GM18873 (cell line): Measurements from ENCODE around the gene CLDN19.
"Not testable (repeated sequence)": the region's sequence is repeated elsewhere in the genome, so short reads cannot be mapped to it uniquely, and the experiment has no call there.

Experiments used
- ATAC-seq: cut with Tn5 transposase; IDR thresholded peaks from one replicate; pipeline ENCODE4 v1.9.1; 2021; ENCODE audit warnings: mild to moderate bottlenecking, moderate library complexity, moderate number of reproducible peaks; ENCODE audit not compliant: unreplicated experiment, low FRiP score

CLDN19 gene

DNA sequence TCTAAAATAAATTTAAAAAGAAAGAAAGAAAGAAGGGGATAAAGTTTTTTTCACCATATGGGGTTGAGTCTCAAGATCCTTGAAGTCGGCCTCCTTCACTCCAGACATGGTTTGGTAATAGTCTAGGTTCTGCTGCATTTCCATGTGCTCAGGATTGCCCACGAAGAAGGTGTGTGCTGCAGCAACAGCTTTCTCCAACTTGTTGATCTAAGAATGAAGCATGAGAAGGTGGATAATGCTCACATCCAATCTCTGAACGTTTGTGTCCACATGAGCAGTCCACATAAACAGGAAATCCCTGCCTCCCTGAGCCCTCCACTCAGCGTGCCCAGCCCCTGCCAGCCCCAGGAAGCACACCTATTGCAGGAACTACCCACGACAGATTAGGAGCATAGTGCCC lies 22.2 kb upstream of the CLDN19 start:
- ATAC-seq, result no peak

DNA sequence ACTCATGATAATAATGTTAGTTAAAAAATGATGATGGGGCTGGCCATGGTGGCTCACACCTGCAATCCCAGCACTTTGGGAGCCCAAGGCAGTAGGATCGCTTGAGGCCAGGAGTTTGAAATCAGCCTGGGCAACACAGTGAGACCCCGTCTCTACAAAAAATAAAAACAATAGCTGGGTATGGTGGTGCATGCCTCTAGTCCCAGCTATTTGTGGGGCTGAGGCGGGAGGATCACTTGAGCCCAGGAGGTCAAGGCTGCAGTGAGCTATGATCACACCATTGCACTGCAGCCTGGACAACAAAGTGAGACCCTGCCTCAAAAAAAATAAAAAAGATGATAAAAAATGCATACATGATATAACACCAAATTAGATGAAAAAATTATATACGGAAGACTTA lies 21.5 kb upstream of the CLDN19 start:
- ATAC-seq, result no peak

DNA sequence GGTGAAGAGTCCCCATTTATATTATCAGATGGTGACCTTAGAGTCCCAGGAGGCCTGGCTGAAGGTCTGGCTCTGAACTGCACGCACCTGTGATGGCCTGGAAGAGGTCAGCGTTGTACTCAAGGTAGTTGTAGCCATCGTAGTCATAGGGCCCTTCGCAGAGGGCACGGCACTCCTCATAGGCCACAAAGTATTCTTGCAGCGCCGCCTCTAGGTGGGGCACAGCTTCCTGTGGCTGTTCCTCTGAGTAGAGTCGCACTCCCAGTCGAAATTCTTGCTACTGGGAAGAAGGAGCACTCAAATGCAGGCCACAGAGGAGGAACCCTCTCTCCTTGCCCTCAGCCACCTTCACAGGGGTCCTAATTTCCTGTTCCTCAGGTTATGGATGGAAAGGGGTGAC lies 19.1 kb upstream of the CLDN19 start:
- no peak for ATAC-seq

DNA sequence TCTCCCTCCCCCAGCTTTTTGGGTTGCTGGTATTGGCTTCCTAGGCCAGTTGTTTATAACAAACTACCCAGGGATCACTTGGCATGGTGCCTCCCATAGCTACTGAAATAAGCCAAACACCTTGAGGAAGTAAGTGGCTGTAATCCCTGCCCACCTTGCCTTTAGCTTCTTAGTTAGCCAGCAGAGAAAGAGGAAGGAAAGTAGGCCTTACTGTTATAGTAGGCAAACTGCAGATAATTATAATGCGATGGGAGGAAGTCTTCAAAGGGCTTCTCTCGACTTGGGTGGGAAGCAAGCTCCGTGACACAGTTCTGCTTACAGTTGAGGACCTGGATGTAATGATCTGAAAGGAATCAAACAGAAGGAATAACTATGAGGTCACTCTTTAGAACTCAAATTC lies 18.6 kb upstream of the CLDN19 start:
- ATAC-seq, result no peak

DNA sequence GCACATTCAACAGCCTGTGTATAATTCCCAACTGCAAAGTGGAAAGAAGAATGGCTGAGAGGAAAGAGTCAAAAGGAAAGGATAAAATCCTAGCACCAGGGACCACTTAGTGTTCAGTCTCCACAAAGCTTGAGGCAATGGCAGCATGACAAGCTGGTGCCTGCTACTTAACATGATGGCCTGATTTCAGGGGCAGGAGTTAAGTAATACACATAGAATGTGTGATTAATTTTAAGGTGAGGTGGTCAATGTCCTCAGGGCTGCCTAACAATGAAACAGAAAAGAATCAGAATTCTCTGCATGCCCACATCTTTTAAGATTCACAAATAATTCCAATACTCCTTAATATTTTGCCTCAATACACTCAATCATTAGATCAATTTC lies 17.8 kb upstream of the CLDN19 start:
- ATAC-seq, result no peak

DNA sequence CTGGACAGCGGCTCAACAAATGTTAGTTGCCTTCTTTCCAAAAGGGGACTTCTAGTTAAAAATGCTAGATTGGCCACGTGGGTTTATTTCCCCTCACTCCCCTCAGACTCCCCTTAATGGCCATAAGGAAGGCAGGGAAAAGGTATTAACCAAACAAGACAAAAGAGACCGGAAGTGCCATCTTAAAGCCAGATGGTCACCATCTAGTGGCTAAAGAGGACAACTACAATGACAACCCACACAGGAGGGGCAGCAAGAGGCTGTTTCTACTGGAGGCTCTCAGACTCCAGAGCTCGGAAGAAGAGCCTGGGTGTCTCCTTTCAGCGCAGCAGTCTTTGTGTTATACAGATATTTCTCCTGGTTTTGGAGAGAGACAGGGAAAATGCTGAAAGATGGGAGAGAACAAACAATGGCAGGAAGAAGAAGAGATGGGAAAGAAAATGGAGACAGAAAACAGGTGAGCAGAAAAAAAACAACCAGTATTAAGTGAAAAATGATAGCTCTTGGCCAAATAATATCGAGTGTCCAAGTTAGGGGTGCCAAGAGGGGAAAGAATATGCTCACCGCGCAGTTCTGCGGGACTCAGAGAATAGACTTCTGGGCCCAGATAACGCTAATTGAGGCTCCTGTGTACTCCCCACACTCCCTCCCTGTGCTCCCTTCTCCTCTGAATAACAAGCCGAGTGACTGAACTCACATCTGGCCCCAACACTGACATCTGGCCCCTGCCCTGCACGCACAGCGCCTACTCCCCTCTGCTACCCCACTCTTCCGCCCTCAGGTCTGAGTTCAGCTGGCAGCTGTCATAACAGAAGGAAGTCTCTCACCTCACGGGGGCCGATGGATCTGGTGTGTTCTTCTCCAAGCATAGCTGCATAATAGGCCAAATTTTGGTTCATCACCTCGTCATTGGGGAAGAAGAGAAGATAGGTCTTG lies 17.2 kb upstream of the CLDN19 start:
- no peak for ATAC-seq

DNA sequence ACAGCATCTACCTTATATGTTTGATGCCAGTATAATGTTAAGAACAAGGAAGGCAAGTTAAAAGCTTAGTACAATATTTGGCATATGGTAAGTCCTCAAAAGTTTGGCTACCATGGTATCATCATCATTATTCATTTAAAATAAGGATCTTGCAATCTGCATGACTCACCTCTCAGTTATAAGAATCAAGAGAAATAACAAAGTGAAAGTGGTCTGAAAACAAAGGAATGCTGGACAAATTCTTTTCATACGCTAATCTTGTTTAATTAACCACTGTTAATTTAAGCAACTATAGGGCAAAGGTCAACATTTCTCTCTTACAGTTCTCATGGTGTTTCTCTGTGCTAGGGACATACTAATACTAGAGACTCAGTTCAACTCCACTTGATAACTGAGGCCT lies 13.0 kb upstream of the CLDN19 start:
- no peak for ATAC-seq

DNA sequence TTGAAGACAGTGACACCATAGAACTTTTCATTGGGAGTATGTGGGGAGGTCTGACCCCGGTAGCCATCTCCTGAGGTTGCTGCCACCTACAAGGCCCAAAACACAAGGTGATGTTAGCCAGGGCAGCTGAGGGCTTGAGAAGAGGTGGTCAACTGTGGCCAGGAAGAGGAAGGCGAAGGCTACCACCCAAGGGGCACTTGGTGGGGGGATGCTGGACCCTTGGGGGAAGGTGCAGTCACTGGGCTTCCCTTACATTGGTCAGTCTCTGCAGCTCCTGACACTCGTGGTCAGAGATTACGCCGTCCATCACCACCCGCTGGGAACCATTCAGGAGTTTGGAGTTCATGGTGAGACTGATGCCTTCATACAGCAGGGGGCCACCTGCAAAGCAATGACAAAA lies 12.2 kb upstream of the CLDN19 start:
- no peak for ATAC-seq

DNA sequence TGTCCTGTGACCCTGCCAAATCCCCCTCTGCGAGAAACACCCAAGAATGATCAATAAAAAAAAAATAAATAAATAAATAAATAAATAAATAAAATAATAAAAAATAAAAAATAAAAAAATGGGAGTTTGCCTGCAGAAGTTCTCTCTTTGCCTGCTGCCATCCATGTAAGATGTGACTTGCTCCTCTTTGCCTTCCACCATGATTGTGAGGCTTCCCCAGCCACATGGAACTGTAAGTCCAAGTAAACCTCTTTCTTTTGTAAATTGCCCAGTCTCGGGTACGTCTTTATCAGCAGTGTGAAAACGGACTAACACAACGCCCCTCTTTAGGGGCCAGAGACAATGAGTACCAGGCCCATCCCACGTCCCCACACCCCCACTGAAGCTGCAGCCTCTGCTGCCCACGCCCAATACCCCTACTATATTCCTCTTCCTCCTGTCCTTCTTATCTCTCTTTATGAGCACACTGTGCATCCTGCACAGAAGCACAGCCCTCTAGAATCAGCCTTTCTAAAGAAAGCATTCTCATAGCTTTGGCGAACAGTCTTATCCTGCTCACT lies 11.6 kb upstream of the CLDN19 start:
- not testable (repeated sequence) for ATAC-seq

DNA sequence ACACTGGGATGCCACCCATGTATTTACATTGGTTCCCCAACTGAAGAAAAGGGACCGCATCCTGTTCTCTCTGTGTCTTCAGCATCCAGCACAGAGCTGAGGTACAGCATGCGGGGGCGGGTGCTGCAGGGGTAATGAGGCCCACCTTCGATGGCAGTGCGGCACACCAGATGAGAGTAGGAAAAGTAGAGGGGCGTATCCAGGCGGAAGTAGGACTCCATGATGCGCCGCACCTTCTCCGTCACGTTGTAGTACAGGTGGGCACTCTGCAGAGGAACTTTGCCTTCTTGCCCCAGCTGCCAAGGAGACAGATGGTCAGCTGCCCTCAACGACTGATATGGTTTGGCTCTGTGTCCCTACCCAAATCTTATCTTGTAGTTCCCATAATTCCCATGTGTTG lies 10.0 kb upstream of the CLDN19 start:
- no peak for ATAC-seq

DNA sequence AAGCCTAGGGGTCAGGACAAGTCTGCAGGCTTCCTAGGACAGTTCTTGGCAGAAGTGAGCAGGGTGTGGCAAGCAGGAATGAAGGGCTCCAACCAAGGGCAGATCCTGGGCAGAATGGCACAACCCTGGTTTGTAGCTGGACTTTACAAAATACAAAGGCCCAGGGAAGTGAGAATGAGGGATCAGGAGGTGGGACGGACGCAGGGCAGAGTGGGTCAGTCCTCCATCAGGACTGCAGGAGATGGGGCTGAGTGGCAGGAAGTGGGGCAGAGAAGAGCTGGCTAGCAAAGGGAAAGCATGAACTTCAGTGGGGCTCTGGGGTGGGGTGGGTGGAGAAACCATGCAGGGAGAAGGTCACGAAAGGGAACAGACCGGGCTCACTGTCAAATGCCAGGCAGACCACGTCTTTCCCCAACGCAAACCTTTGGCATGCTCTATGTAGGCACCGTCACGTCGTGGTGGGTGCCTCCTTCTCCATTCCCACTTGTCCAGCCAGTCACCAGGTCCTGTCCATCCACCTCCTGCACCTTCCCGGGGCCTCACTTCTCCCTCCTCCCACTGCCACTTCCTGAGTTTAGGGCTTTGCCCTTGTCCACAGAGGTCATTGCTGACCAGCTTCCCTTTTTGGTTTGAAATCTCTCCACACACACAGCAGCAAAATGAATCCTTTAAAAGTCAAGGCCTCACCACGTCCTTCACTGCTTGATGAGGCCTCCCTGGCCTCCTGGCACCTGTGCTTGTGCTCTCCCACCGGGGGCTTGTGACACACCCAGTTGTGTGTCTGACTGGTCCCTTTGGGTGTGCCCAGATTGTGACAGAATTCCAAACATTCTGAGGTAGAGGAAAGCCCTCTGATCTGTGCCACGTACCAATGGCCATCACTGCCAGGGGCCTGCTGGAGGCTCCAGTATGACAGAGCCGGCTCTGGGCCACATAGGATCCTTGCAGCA lies 8.7 kb upstream of the CLDN19 start:
- ATAC-seq, result no peak

DNA sequence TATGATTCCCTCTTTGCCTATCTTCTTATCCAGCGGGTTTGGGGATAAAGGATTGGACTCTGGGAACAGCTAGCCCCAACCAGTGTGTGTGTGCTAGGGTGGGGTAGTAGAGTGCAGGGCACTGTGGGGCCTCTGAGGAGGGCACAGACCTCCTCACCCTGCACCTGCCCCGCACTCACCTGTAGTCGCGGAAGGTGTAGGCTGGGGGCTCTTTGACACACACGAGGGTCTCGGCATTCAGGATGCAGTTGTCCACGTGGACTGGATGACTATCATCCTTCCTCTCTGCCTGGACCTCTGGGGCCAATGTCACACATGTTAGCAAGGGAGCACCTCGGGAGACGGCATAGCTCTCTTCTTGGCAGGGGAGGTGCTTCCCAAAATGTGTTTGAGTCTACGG lies 8.0 kb upstream of the CLDN19 start:
- ATAC-seq, result no peak

DNA sequence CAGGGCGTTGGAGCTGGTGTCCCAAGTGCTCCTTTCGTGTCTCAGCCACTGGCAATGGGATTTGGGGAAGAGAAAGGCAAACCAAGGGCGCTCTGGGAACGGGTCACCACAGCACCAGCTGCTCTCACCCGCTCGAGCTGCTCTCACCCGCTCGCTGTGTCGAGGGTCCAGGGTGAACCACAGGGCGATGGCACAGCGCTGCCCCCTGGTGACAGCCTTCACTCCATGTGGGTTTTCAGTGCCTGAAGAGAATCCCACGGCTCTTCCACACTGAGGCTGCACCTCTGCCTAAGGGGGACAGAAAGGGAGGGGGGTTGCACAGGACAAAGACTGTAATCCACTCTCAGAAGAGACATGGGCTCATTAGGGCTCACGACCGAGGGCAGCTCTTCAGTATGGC lies 7.1 kb upstream of the CLDN19 start:
- no peak for ATAC-seq

DNA sequence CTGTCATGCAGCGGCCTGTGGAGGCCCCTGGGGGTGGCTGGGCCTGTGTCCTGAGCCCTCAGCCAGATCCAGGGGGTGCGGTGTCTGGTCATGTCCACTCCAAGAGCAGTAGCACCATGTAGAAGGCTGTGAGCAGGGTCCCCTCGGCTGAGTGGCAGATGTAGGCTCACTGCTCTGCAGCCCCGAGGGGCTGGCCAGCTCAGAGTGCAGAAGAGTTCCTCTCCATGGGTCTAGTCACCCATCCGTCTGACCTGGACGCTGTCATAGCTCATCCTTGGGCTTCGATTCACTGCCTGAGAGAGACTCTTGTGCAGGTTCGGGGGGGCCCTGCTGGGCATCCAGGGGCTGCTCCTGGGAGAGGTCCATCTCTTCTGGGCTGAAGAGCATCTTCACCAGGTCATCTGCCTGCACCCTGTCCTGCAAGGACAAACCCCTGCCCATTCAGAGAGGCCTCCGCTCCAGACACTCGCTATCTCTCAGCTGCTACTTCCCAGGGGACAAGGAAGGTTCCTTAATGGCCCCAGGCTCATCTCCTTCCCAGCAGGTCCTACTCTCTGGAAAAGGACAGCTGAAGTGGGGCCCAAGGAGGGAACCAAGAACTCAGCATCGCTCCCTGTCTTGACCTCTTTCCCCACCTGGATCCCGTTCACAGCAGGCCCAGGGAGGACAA lies 6.5 kb upstream of the CLDN19 start:
- no peak for ATAC-seq

DNA sequence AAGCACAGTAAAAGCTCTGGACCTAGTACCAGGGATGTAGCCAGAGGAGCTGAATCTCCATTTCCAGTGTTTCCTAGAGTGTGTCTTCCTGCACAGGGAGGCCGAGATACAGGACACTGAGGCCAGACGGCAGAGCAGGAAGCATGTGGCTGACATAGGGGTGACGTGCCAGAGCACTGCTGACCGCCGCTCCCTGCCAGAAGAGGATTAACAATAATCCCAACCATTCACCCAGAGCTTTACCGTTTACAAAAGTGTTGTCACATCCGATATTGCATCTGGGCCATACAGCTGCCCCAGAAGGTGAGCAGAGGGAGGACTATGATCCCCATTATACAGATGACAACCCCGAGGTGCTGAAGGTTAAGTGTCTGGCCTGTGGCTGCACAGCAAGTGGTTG lies 5.8 kb upstream of the CLDN19 start:
- ATAC-seq, result no peak

DNA sequence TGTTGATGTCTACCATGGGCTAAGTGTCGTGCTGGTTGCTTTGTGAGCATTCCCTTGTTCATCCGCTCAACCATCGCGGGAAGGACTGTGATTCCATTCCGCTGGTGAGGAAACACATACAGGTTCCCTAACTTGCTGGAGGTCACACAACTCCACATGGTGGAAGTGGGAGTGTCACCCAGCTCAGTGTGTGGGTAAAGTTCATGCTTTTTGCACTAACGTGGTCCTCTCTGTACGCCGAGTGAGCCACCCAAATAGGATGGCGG lies 4.0 kb upstream of the CLDN19 start:
- ATAC-seq, result no peak

DNA sequence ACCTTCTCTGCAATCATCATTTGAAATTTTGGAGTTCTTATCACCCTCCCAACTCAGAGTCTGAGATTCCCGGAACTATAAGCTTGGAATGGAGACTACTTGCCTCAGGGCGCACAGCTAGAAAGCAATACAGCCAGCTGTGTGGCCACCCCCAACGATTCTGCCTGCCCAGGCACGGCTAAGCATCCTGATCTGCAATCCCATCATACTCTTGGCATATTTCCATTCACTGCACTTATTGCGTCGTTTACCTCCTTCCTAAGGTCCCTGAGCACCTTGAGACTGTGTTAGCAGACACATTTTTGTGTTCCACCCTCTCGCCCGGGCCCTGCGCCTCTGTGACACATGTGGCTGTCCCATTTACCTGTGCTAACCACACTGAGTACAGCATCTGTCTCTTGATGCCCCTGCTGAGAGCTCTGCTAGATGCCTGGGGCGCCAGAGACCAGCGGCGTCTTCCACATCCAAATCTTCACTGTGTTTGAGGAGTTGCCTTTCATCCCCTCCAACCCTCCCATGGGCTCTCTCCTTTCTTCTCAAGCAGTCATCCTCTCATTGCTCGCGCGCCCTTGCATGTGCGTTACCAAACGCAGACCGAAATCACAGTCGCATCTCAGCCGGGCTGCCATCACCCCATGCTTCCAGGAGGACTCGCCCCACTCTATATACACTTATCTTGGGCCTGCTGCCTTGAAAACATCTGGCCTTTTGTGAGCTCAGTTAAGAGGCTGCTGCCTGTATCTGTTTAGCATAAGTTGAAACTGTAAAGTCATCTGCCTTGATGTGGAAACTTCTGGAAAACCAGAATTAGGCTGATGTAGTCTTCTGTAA lies 3.5 kb upstream of the CLDN19 start:
- ATAC-seq, result no peak

DNA sequence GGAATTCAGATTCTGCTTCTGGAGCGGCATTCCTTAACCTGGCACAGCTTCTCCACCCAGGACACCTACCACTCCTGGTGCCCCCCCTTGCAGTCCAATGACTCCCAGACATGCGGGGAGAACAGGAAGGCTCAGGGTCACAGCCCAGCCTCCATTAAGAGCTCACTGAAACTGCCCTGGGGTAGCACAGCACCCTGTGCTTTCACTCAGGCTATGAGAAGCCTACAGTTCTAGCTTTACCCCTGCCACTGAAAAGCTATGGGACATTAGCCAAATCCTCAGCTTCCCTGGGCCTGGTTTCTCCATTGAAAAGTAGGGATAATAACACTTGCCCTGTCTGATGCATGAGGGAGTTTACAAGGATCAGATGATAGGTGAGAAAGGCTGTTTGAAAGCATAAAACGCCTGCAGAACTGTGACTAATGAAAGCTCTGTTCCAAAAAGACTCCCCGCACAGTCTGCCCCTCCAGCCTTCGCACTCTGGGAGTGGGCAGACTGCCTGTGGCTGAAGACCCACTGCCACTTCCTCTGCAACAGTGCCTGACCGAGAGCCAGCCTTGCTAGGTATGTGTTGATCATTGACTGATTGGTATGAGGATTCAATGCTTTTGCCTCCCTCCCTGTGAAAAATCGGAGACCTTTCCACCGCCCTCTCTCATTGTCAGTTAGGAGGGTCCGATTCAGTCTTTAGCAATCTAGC lies 2.7 kb upstream of the CLDN19 start:
- ATAC-seq, result no peak

DNA sequence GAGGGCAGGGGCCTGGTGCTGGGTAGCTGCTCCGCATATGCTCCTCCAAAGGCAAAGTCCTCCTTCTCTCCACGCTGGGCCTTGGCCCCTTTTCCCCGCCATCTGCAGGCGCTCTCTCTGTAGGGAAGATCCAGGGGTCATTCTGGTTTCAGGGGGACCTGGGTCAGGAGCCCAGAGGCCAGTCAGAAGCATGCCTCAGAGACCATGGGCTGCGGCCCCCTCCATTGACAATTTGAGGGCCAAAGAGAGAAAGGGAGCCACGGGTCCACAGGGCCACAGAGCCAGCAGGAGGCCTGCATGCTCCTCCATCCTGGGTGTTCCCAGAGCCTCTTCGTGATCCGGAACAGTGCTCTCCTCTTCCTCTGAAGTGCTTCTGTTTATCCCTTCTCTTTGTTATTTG lies 2.1 kb upstream of the CLDN19 start:
- no peak for ATAC-seq
